ENCODE results near the gene SLCO2A1. TPM values are rescaled to one million over a fixed set of nuclear protein-coding genes. Genes with fewer than 3 reads are reported as not detected.
A peak's percentile ranks its signal among the peaks of the same experiment; 100 is the strongest.

SLCO2A1 gene
- total and polyA plus RNA-seq, 2 donors, result 1.5 to 3.9 TPM

GRCh38 chr3:133931084-133931483 is 98.6 kb downstream of the SLCO2A1 start:
- Histone ChIP-seq H3K27me3 (ENCODE audit: control insufficient read depth in 2 of 2, insufficient read depth in 1 of 2, low read length in 1 of 2) (peaks cover 0 to 16% of the 10 kb centered on the region in 2 donors), H3K4me1 (ENCODE audit: control insufficient read depth in 2 of 2, insufficient read depth in 2 of 2, low read length in 2 of 2) (peaks cover 5 to 16% of the 10 kb centered on the region in 2 donors), H3K9me3 (ENCODE audit: control insufficient read depth in 2 of 2, insufficient read depth in 1 of 2, low read length in 1 of 2) (peaks cover 0 to 4% of the 10 kb centered on the region in 2 donors), H3K27ac (ENCODE audit: low read depth in 1 of 2, low read length in 1 of 2) (no peak overlapping the region), H3K4me3 (ENCODE audit: low read length in 2 of 2) (no peak overlapping the region), H3K36me3 (ENCODE audit: control insufficient read depth in 2 of 2, insufficient read depth in 2 of 2, low read length in 1 of 2) (no peaks in the 10 kb centered on the region)
- DNase-seq (ENCODE audit: low read depth in 6 of 9, low spot score in 9 of 9), result no peak
- 92% methylated on average over 8 of the region's 8 CpGs for WGBS

- peak in 7 of 9 donors; percentile 29 to 75 (median 39) for DNase-seq (ENCODE audit: low read depth in 6 of 9, low spot score in 9 of 9)
- Histone ChIP-seq H3K27ac (ENCODE audit: low read depth in 1 of 2, low read length in 1 of 2) (no peak overlapping the region), H3K36me3 (ENCODE audit: control insufficient read depth in 2 of 2, insufficient read depth in 2 of 2, low read length in 1 of 2) (no peaks in the 10 kb centered on the region), H3K27me3 (ENCODE audit: control insufficient read depth in 2 of 2, insufficient read depth in 1 of 2, low read length in 1 of 2) (peaks cover 0 to 16% of the 10 kb centered on the region in 2 donors), H3K9me3 (ENCODE audit: control insufficient read depth in 2 of 2, insufficient read depth in 1 of 2, low read length in 1 of 2) (peaks cover 0 to 4% of the 10 kb centered on the region in 2 donors), H3K4me1 (ENCODE audit: control insufficient read depth in 2 of 2, insufficient read depth in 2 of 2, low read length in 2 of 2) (peaks cover 5 to 16% of the 10 kb centered on the region in 2 donors), H3K4me3 (ENCODE audit: low read length in 2 of 2) (no peak overlapping the region)
- WGBS, result 97% methylated on average over 1 of the region's 1 CpG
Measured at GRCh38 chr3:133930341-133930933, 99.3 kb downstream of the SLCO2A1 start.

GRCh38 chr3:133928903-133929607 is 100.7 kb downstream of the SLCO2A1 start:
- H3K9me3 ChIP-seq (ENCODE audit: control insufficient read depth in 2 of 2, insufficient read depth in 1 of 2, low read length in 1 of 2), result peaks cover 0 to 4% of the 10 kb centered on the region in 2 donors
- H3K4me3 ChIP-seq (ENCODE audit: low read length in 2 of 2), result no peak overlapping the region
- DNase-seq (ENCODE audit: low read depth in 6 of 9, low spot score in 9 of 9), result no peak
- peaks cover 0 to 16% of the 10 kb centered on the region in 2 donors for H3K27me3 ChIP-seq (ENCODE audit: control insufficient read depth in 2 of 2, insufficient read depth in 1 of 2, low read length in 1 of 2)
- no peak overlapping the region for H3K27ac ChIP-seq (ENCODE audit: low read depth in 1 of 2, low read length in 1 of 2)
- WGBS, result 96% methylated on average over 14 of the region's 14 CpGs
- peaks cover 5 to 13% of the 10 kb centered on the region in 2 donors for H3K4me1 ChIP-seq (ENCODE audit: control insufficient read depth in 2 of 2, insufficient read depth in 2 of 2, low read length in 2 of 2)
- H3K36me3 ChIP-seq (ENCODE audit: control insufficient read depth in 2 of 2, insufficient read depth in 2 of 2, low read length in 1 of 2), result no peaks in the 10 kb centered on the region

GRCh38 chr3:133928136-133928893 is 101.4 kb downstream of the SLCO2A1 start:
- no peak overlapping the region for H3K27ac ChIP-seq (ENCODE audit: low read depth in 1 of 2, low read length in 1 of 2)
- H3K27me3 ChIP-seq (ENCODE audit: control insufficient read depth in 2 of 2, insufficient read depth in 1 of 2, low read length in 1 of 2), result peaks cover 0 to 16% of the 10 kb centered on the region in 2 donors
- peaks cover 0 to 4% of the 10 kb centered on the region in 2 donors for H3K9me3 ChIP-seq (ENCODE audit: control insufficient read depth in 2 of 2, insufficient read depth in 1 of 2, low read length in 1 of 2)
- H3K4me1 ChIP-seq (ENCODE audit: control insufficient read depth in 2 of 2, insufficient read depth in 2 of 2, low read length in 2 of 2), result peaks cover 5 to 13% of the 10 kb centered on the region in 2 donors
- no peaks in the 10 kb centered on the region for H3K36me3 ChIP-seq (ENCODE audit: control insufficient read depth in 2 of 2, insufficient read depth in 2 of 2, low read length in 1 of 2)
- 87% methylated on average over 20 of the region's 20 CpGs for WGBS
- H3K4me3 ChIP-seq (ENCODE audit: low read length in 2 of 2), result no peak overlapping the region
- DNase-seq (ENCODE audit: low read depth in 6 of 9, low spot score in 9 of 9), result no peak

- DNase-seq (ENCODE audit: low read depth in 6 of 9, low spot score in 9 of 9), result peak in 8 of 9 donors; percentile 41 to 84 (median 69)
Measured at GRCh38 chr3:133927540-133928066, 102.1 kb downstream of the SLCO2A1 start.

GRCh38 chr3:133926736-133927539 is 102.8 kb downstream of the SLCO2A1 start:
- no peak for DNase-seq (ENCODE audit: low read depth in 6 of 9, low spot score in 9 of 9)
- Histone ChIP-seq H3K4me1 (ENCODE audit: control insufficient read depth in 2 of 2, insufficient read depth in 2 of 2, low read length in 2 of 2) (peaks cover 5 to 13% of the 10 kb centered on the region in 2 donors), H3K9me3 (ENCODE audit: control insufficient read depth in 2 of 2, insufficient read depth in 1 of 2, low read length in 1 of 2) (peaks cover 0 to 4% of the 10 kb centered on the region in 2 donors), H3K27me3 (ENCODE audit: control insufficient read depth in 2 of 2, insufficient read depth in 1 of 2, low read length in 1 of 2) (peaks cover 0 to 16% of the 10 kb centered on the region in 2 donors), H3K4me3 (ENCODE audit: low read length in 2 of 2) (peak overlapping the region; percentile 24 to 47), H3K36me3 (ENCODE audit: control insufficient read depth in 2 of 2, insufficient read depth in 2 of 2, low read length in 1 of 2) (no peaks in the 10 kb centered on the region), H3K27ac (ENCODE audit: low read depth in 1 of 2, low read length in 1 of 2) (no peak overlapping the region)
- WGBS, result 27% methylated on average over 34 of the region's 34 CpGs

More at GRCh38 chr3:133927540-133928066, 102.1 kb downstream of the SLCO2A1 start:
- WGBS, result under 1% methylated on average over 51 of the region's 51 CpGs
- Histone ChIP-seq H3K36me3 (ENCODE audit: control insufficient read depth in 2 of 2, insufficient read depth in 2 of 2, low read length in 1 of 2) (no peaks in the 10 kb centered on the region), H3K4me1 (ENCODE audit: control insufficient read depth in 2 of 2, insufficient read depth in 2 of 2, low read length in 2 of 2) (peaks cover 5 to 13% of the 10 kb centered on the region in 2 donors), H3K4me3 (ENCODE audit: low read length in 2 of 2) (peak overlapping the region; percentile 24 to 47), H3K27me3 (ENCODE audit: control insufficient read depth in 2 of 2, insufficient read depth in 1 of 2, low read length in 1 of 2) (peaks cover 0 to 16% of the 10 kb centered on the region in 2 donors), H3K27ac (ENCODE audit: low read depth in 1 of 2, low read length in 1 of 2) (no peak overlapping the region), H3K9me3 (ENCODE audit: control insufficient read depth in 2 of 2, insufficient read depth in 1 of 2, low read length in 1 of 2) (peaks cover 0 to 4% of the 10 kb centered on the region in 2 donors)

- H3K9me3 ChIP-seq (ENCODE audit: control insufficient read depth in 2 of 2, insufficient read depth in 1 of 2, low read length in 1 of 2), result peaks cover 0 to 4% of the 10 kb centered on the region in 2 donors
- H3K36me3 ChIP-seq (ENCODE audit: control insufficient read depth in 2 of 2, insufficient read depth in 2 of 2, low read length in 1 of 2), result no peaks in the 10 kb centered on the region
- no peak for DNase-seq (ENCODE audit: low read depth in 6 of 9, low spot score in 9 of 9)
- H3K4me1 ChIP-seq (ENCODE audit: control insufficient read depth in 2 of 2, insufficient read depth in 2 of 2, low read length in 2 of 2), result peaks cover 5 to 13% of the 10 kb centered on the region in 2 donors
- peaks cover 0 to 16% of the 10 kb centered on the region in 2 donors for H3K27me3 ChIP-seq (ENCODE audit: control insufficient read depth in 2 of 2, insufficient read depth in 1 of 2, low read length in 1 of 2)
- WGBS, result 98% methylated on average over 10 of the region's 10 CpGs
- H3K4me3 ChIP-seq (ENCODE audit: low read length in 2 of 2), result no peak overlapping the region
- no peak overlapping the region for H3K27ac ChIP-seq (ENCODE audit: low read depth in 1 of 2, low read length in 1 of 2)
Measured at GRCh38 chr3:133925960-133926735, 103.6 kb downstream of the SLCO2A1 start.

- no peak for DNase-seq (ENCODE audit: low read depth in 6 of 9, low spot score in 9 of 9)
- Histone ChIP-seq H3K9me3 (ENCODE audit: control insufficient read depth in 2 of 2, insufficient read depth in 1 of 2, low read length in 1 of 2) (peaks cover 0 to 4% of the 10 kb centered on the region in 2 donors), H3K36me3 (ENCODE audit: control insufficient read depth in 2 of 2, insufficient read depth in 2 of 2, low read length in 1 of 2) (no peaks in the 10 kb centered on the region), H3K27me3 (ENCODE audit: control insufficient read depth in 2 of 2, insufficient read depth in 1 of 2, low read length in 1 of 2) (peaks cover 0 to 16% of the 10 kb centered on the region in 2 donors), H3K4me1 (ENCODE audit: control insufficient read depth in 2 of 2, insufficient read depth in 2 of 2, low read length in 2 of 2) (peaks cover 5 to 13% of the 10 kb centered on the region in 2 donors), H3K4me3 (ENCODE audit: low read length in 2 of 2) (no peak overlapping the region), H3K27ac (ENCODE audit: low read depth in 1 of 2, low read length in 1 of 2) (no peak overlapping the region)
- WGBS, result 94% methylated on average over 4 of the region's 4 CpGs
Measured at GRCh38 chr3:133924041-133924440, 105.7 kb downstream of the SLCO2A1 start.
